GM19467 (cell line): ENCODE data around the gene ACCS.

Experiments
- ATAC-seq: cut with Tn5 transposase; IDR thresholded peaks from one replicate; pipeline ENCODE4 v1.9.1; 2021; ENCODE audit warnings: mild to moderate bottlenecking, moderate library complexity; ENCODE audit not compliant: unreplicated experiment

ACCS gene

DNA sequence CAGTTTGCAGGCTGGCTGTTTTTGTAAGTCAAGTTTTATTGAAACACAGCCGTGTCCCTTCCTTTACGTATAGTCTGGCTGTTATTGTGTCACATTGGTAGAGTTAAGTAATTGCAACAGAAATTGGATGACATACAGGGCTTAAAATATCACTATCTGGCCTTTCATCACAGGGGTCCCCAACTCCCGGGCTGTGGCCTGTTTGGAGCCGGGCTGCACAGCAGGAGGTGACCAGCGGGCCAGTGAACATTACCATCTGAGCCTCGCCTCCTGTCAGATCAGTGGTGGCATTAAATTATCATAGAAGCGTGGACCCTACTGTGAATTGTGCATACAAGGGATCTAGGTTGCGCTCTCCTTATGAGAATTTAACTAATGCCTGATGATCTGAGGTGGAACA lies 61.1 kb downstream of the ACCS start:
- no peak for ATAC-seq

DNA sequence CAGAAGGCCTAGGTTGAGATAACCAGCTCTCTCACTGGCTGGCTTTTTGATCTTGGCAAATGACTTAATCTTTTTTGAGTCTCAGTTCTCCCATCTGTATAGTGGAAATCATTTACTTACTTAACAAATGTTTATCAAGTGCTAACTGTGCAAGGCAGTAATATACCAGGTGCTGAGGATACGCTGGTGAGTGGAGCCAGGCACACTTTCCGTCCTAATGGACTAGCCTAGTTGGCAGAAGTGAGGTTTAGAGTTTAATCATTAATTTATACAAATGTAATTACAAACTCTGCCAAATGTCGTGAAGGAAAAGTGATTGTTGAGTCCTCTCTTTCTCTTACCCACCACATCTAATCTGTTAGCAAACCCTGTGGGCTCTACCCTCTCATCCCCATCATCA lies 62.7 kb downstream of the ACCS start:
- ATAC-seq = no peak

DNA sequence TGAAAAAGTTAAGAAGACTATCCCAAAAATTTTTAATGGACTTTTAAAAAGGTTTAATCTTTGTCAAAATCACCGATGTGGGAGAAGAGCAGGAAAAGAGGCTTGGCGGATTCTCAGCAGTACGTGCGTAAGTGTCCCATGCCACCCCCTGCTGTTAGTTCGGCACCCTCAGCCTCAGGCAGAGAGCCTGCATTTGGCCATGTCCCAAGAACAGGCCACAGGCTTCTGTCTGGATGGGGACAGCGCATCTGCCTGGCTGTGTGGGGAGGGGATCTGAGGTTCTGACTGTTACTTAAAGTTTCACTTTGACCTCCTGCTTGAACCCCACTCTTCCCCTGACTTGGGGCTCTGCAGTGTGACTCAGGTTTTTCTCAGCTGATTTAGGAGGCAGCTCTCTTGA lies 64.7 kb downstream of the ACCS start:
- ATAC-seq = no peak

DNA sequence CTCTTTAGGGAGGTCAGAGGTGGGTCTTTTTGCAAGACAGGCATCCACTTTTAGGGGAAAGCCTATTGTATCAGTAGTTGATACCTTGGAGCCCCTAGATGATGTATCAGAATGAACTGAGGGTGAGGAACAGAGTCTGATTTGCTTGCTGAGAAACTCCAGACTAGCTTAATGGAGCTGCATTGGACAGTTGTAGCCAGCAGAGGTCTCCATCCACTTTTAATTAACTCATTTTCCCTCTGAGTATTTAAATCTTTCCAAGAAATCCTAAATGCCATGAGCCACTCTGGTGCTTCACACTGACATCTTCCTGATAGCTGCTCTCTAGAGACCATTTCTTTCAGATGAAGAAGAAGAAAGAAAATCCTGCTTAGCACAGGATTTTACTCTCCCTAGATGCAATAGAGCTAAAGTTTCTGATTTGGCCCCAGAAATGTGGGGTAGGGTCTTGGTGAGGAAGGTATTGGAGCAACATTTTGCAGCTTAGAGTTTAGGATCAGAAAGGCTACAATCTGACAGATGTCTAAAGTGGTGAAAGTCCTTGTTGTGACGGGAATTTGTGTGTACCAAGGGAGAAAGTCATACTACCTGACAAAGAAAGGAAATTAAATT lies 67.4 kb downstream of the ACCS start:
- no peak for ATAC-seq
